GM19025 (cell line): ENCODE results near the gene HPD.

Experiments
- ATAC-seq: cut with Tn5 transposase; IDR thresholded peaks from one replicate; pipeline ENCODE4 v1.9.1; 2021; ENCODE audit warnings: mild to moderate bottlenecking, low read depth, moderate library complexity; ENCODE audit not compliant: unreplicated experiment

The HPD gene

GRCh38 chr12:121812921-121813896 lies 45.5 kb downstream of the HPD start:
- ATAC-seq = no peak

DNA sequence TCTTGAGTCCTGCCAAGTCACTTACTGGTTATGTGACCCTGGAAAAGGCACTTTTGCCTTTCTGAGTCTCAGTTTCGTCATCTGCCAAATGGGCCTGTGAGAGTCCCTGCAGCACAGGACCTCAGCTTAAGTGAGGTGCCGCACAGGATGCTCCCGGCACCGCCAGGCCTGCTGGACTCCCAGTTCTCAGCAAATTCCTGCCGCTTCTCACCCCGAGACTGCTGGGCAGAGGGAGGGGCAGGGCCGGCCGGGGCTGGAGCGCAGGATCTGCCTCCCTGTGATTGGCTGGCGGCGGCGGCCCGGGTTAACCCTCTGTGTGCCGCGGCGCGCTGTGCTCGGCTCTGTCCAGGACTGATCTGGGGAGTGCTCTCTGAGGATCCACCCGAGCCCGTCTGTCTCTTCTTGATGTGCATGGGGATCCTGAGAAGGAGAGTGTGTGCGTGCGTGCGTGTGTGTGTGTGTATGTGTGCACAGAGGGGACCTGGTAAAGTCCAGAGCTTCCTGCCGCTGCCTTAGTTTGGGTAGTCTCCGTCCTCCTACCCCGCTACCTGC lies 46.3 kb downstream of the HPD start:
- peak; percentile 40 for ATAC-seq

- ATAC-seq = peak; percentile 69
Observed at GRCh38 chr12:121811434-121812319, 47.0 kb downstream of the HPD start.

DNA sequence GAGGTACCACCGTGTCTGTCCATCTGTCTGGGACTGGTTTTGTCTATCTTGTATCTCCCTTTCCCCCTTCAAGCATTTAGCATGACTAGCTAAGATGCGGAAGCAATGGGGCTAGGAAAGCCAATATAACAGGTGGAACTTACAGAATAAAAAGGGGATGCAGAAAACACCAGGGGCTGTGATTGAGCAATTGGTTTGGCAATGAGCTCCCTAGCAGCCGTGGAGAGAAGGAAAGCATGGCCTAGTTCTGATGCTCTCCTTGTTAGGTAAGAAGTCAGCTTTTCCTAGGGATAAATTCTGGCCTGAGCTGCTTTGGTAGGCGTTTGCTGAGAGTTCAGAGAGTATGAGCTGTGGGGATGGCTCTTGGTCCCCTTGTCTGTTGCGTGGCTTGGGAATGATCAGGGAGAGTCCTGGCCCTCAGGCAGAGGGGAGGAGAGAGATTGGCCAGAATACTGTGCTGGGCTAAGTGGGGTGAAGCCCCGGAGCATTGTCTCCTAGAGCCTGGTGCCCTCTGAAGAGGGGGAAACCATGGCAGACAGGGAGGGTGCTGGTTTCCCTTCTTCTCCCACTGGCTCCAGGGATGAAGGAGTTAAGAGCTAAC lies 47.7 kb downstream of the HPD start:
- no peak for ATAC-seq

- ATAC-seq = no peak
Observed at GRCh38 chr12:121810234-121810817, 48.3 kb downstream of the HPD start.

- ATAC-seq = no peak
Observed at GRCh38 chr12:121809712-121810116, 48.9 kb downstream of the HPD start.

- no peak for ATAC-seq
Observed at GRCh38 chr12:121808623-121809022, 50.0 kb downstream of the HPD start.

GRCh38 chr12:121807642-121808347 lies 50.9 kb downstream of the HPD start:
- no peak for ATAC-seq

GRCh38 chr12:121806546-121807423 lies 51.9 kb downstream of the HPD start:
- no peak for ATAC-seq

DNA sequence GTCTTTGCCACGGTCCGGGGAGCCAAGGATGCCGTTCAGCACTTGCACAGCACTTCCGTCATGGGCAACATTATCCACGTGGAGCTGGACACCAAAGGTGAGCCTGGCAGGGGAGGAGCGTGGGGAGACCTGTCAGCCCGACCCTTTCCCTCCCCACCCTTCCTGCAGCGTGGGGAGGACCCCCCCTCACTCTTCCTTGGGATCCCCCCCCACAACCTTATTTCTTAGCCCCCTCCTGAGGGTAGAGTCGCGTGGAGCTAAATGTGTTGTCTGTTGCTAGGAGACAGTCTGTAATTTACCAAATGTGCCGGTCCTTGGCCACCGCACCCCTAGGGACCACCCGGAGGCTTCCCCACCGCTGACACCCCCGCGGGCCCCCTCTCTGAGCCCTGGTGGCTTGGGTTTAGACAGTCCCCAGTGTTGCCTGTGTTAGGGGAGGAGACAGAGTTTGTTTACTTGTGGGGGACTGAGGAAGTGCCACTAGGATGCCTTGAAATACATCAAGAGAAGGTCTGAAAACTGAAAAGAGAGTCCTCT lies 52.6 kb downstream of the HPD start:
- no peak for ATAC-seq

GRCh38 chr12:121805171-121806008 lies 53.3 kb downstream of the HPD start:
- ATAC-seq = no peak

GRCh38 chr12:121804417-121805111 lies 54.1 kb downstream of the HPD start:
- no peak for ATAC-seq

GRCh38 chr12:121803861-121804416 lies 54.7 kb downstream of the HPD start, which contains the start of gene SETD1B:
TSS of gene SETD1B (plus strand) at chr12:121804009. CDS start at chr12:121804738, 729 bp downstream.
- ATAC-seq = no peak

GRCh38 chr12:121802843-121803698 lies 55.6 kb downstream of the HPD start:
- peak; percentile 20 for ATAC-seq

DNA sequence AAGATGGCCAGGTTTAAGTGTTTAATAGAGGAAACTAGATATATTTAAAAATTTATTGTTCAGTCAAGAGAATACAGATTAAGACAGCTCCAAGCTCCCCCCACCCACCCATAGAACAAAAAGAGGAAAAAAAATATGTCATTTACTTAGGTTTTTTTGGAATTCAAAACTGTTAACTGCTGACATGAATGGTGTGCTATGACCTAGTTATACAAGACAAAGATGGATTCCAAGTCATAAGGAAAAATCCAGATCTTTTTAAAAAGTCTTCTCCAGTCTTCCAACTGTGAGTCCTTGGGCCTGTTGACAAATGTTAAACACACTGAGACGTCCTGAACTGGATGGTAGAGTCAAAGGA lies 56.2 kb downstream of the HPD start:
- no peak for ATAC-seq
